ENCODE measurements around the gene MMP17. TPM values are rescaled to one million over a fixed set of nuclear protein-coding genes. Genes with fewer than 3 reads are reported as not detected.

MMP17 gene
- polyA plus RNA-seq, 2 donors, result 1.8 to 2.0 TPM

GRCh38 chr12:131862600-131862993 lies 34.4 kb downstream of the MMP17 start:
- H3K4me1 ChIP-seq (ENCODE audit: control insufficient read depth in 2 of 2, insufficient read depth in 2 of 2, low read length in 1 of 2), result peaks cover 0 to 14% of the 10 kb centered on the region in 2 donors
- H3K27ac ChIP-seq (ENCODE audit: low read depth in 2 of 2, low read length in 1 of 2), result no peak overlapping the region
- 65 to 69% methylated on average over 14 of the region's 14 CpGs for WGBS, 2 donors
- H3K4me3 ChIP-seq (ENCODE audit: low read depth in 1 of 2, low read length in 2 of 2), result no peak overlapping the region
- H3K27me3 ChIP-seq (ENCODE audit: control insufficient read depth in 1 of 2, insufficient read depth in 2 of 2, low read length in 2 of 2), result no peaks in the 10 kb centered on the region
- H3K36me3 ChIP-seq (ENCODE audit: control insufficient read depth in 2 of 2, insufficient read depth in 2 of 2, low read length in 1 of 2), result no peaks in the 10 kb centered on the region
- H3K9me3 ChIP-seq (ENCODE audit: control insufficient read depth in 2 of 2, insufficient read depth in 1 of 2, low read depth in 1 of 2, low read length in 1 of 2), result no peaks in the 10 kb centered on the region

GRCh38 chr12:131862994-131863710 lies 35.0 kb downstream of the MMP17 start:
- WGBS, 2 donors, result 36 to 39% methylated on average over 20 of the region's 20 CpGs
- Histone ChIP-seq H3K27me3 (ENCODE audit: control insufficient read depth in 1 of 2, insufficient read depth in 2 of 2, low read length in 2 of 2) (no peaks in the 10 kb centered on the region), H3K4me1 (ENCODE audit: control insufficient read depth in 2 of 2, insufficient read depth in 2 of 2, low read length in 1 of 2) (peaks cover 0 to 14% of the 10 kb centered on the region in 2 donors), H3K36me3 (ENCODE audit: control insufficient read depth in 2 of 2, insufficient read depth in 2 of 2, low read length in 1 of 2) (no peaks in the 10 kb centered on the region), H3K4me3 (ENCODE audit: low read depth in 1 of 2, low read length in 2 of 2) (no peak overlapping the region), H3K9me3 (ENCODE audit: control insufficient read depth in 2 of 2, insufficient read depth in 1 of 2, low read depth in 1 of 2, low read length in 1 of 2) (no peaks in the 10 kb centered on the region), H3K27ac (ENCODE audit: low read depth in 2 of 2, low read length in 1 of 2) (no peak overlapping the region)

- H3K9me3 ChIP-seq (ENCODE audit: control insufficient read depth in 2 of 2, insufficient read depth in 1 of 2, low read depth in 1 of 2, low read length in 1 of 2), result no peaks in the 10 kb centered on the region
- no peak overlapping the region for H3K27ac ChIP-seq (ENCODE audit: low read depth in 2 of 2, low read length in 1 of 2)
- no peaks in the 10 kb centered on the region for H3K27me3 ChIP-seq (ENCODE audit: control insufficient read depth in 1 of 2, insufficient read depth in 2 of 2, low read length in 2 of 2)
- no peaks in the 10 kb centered on the region for H3K36me3 ChIP-seq (ENCODE audit: control insufficient read depth in 2 of 2, insufficient read depth in 2 of 2, low read length in 1 of 2)
- WGBS, 2 donors, result 48 to 57% methylated on average over 24 of the region's 24 CpGs
- H3K4me3 ChIP-seq (ENCODE audit: low read depth in 1 of 2, low read length in 2 of 2), result no peak overlapping the region
- peaks cover 0 to 14% of the 10 kb centered on the region in 2 donors for H3K4me1 ChIP-seq (ENCODE audit: control insufficient read depth in 2 of 2, insufficient read depth in 2 of 2, low read length in 1 of 2)
Observed at GRCh38 chr12:131863711-131864396, 35.7 kb downstream of the MMP17 start.

- 67 to 80% methylated on average over 8 of the region's 8 CpGs for WGBS, 2 donors
- Histone ChIP-seq H3K27me3 (ENCODE audit: control insufficient read depth in 1 of 2, insufficient read depth in 2 of 2, low read length in 2 of 2) (no peaks in the 10 kb centered on the region), H3K9me3 (ENCODE audit: control insufficient read depth in 2 of 2, insufficient read depth in 1 of 2, low read depth in 1 of 2, low read length in 1 of 2) (no peaks in the 10 kb centered on the region), H3K27ac (ENCODE audit: low read depth in 2 of 2, low read length in 1 of 2) (no peak overlapping the region), H3K36me3 (ENCODE audit: control insufficient read depth in 2 of 2, insufficient read depth in 2 of 2, low read length in 1 of 2) (no peaks in the 10 kb centered on the region), H3K4me3 (ENCODE audit: low read depth in 1 of 2, low read length in 2 of 2) (no peak overlapping the region), H3K4me1 (ENCODE audit: control insufficient read depth in 2 of 2, insufficient read depth in 2 of 2, low read length in 1 of 2) (peaks cover 0 to 14% of the 10 kb centered on the region in 2 donors)
Observed at GRCh38 chr12:131864469-131864868, 36.3 kb downstream of the MMP17 start.

GRCh38 chr12:131865180-131865875 lies 37.1 kb downstream of the MMP17 start:
- no peak overlapping the region for H3K4me3 ChIP-seq (ENCODE audit: low read depth in 1 of 2, low read length in 2 of 2)
- H3K27me3 ChIP-seq (ENCODE audit: control insufficient read depth in 1 of 2, insufficient read depth in 2 of 2, low read length in 2 of 2), result no peaks in the 10 kb centered on the region
- H3K27ac ChIP-seq (ENCODE audit: low read depth in 2 of 2, low read length in 1 of 2), result no peak overlapping the region
- no peaks in the 10 kb centered on the region for H3K36me3 ChIP-seq (ENCODE audit: control insufficient read depth in 2 of 2, insufficient read depth in 2 of 2, low read length in 1 of 2)
- H3K4me1 ChIP-seq (ENCODE audit: control insufficient read depth in 2 of 2, insufficient read depth in 2 of 2, low read length in 1 of 2), result peaks cover 0 to 14% of the 10 kb centered on the region in 2 donors
- 80 to 82% methylated on average over 20 of the region's 20 CpGs for WGBS, 2 donors
- no peaks in the 10 kb centered on the region for H3K9me3 ChIP-seq (ENCODE audit: control insufficient read depth in 2 of 2, insufficient read depth in 1 of 2, low read depth in 1 of 2, low read length in 1 of 2)

- Histone ChIP-seq H3K27me3 (ENCODE audit: control insufficient read depth in 1 of 2, insufficient read depth in 2 of 2, low read length in 2 of 2) (no peaks in the 10 kb centered on the region), H3K36me3 (ENCODE audit: control insufficient read depth in 2 of 2, insufficient read depth in 2 of 2, low read length in 1 of 2) (no peaks in the 10 kb centered on the region), H3K4me1 (ENCODE audit: control insufficient read depth in 2 of 2, insufficient read depth in 2 of 2, low read length in 1 of 2) (peaks cover 2 to 16% of the 10 kb centered on the region in 2 donors), H3K27ac (ENCODE audit: low read depth in 2 of 2, low read length in 1 of 2) (no peak overlapping the region), H3K4me3 (ENCODE audit: low read depth in 1 of 2, low read length in 2 of 2) (no peak overlapping the region), H3K9me3 (ENCODE audit: control insufficient read depth in 2 of 2, insufficient read depth in 1 of 2, low read depth in 1 of 2, low read length in 1 of 2) (no peaks in the 10 kb centered on the region)
- 84 to 85% methylated on average over 10 of the region's 10 CpGs for WGBS, 2 donors
Observed at GRCh38 chr12:131867471-131867870, 39.3 kb downstream of the MMP17 start.

- no peak overlapping the region for H3K27ac ChIP-seq (ENCODE audit: low read depth in 2 of 2, low read length in 1 of 2)
- 79 to 81% methylated on average over 24 to 28 of the region's 28 CpGs for WGBS, 2 donors
- no peaks in the 10 kb centered on the region for H3K9me3 ChIP-seq (ENCODE audit: control insufficient read depth in 2 of 2, insufficient read depth in 1 of 2, low read depth in 1 of 2, low read length in 1 of 2)
- peaks cover 2 to 19% of the 10 kb centered on the region in 2 donors for H3K4me1 ChIP-seq (ENCODE audit: control insufficient read depth in 2 of 2, insufficient read depth in 2 of 2, low read length in 1 of 2)
- no peaks in the 10 kb centered on the region for H3K27me3 ChIP-seq (ENCODE audit: control insufficient read depth in 1 of 2, insufficient read depth in 2 of 2, low read length in 2 of 2)
- no peak overlapping the region for H3K4me3 ChIP-seq (ENCODE audit: low read depth in 1 of 2, low read length in 2 of 2)
- H3K36me3 ChIP-seq (ENCODE audit: control insufficient read depth in 2 of 2, insufficient read depth in 2 of 2, low read length in 1 of 2), result no peaks in the 10 kb centered on the region
Observed at GRCh38 chr12:131867891-131868675, 39.9 kb downstream of the MMP17 start.

GRCh38 chr12:131869871-131870418 lies 41.8 kb downstream of the MMP17 start:
- no peak overlapping the region for H3K4me3 ChIP-seq (ENCODE audit: low read depth in 1 of 2, low read length in 2 of 2)
- H3K9me3 ChIP-seq (ENCODE audit: control insufficient read depth in 2 of 2, insufficient read depth in 1 of 2, low read depth in 1 of 2, low read length in 1 of 2), result no peaks in the 10 kb centered on the region
- no peaks in the 10 kb centered on the region for H3K36me3 ChIP-seq (ENCODE audit: control insufficient read depth in 2 of 2, insufficient read depth in 2 of 2, low read length in 1 of 2)
- no peak overlapping the region for H3K27ac ChIP-seq (ENCODE audit: low read depth in 2 of 2, low read length in 1 of 2)
- H3K27me3 ChIP-seq (ENCODE audit: control insufficient read depth in 1 of 2, insufficient read depth in 2 of 2, low read length in 2 of 2), result no peaks in the 10 kb centered on the region
- 62 to 63% methylated on average over 16 of the region's 16 CpGs for WGBS, 2 donors
- H3K4me1 ChIP-seq (ENCODE audit: control insufficient read depth in 2 of 2, insufficient read depth in 2 of 2, low read length in 1 of 2), result peaks cover 2 to 12% of the 10 kb centered on the region in 2 donors

- H3K27ac ChIP-seq (ENCODE audit: low read depth in 2 of 2, low read length in 1 of 2), result peak overlapping the region; percentile 9 to 58
- 92 to 93% methylated on average over 6 of the region's 6 CpGs for WGBS, 2 donors
Observed at GRCh38 chr12:131871677-131872076, 43.5 kb downstream of the MMP17 start.

More at GRCh38 chr12:131871677-131872076, 43.5 kb downstream of the MMP17 start:
- no peaks in the 10 kb centered on the region for H3K36me3 ChIP-seq (ENCODE audit: control insufficient read depth in 2 of 2, insufficient read depth in 2 of 2, low read length in 1 of 2)
- no peaks in the 10 kb centered on the region for H3K27me3 ChIP-seq (ENCODE audit: control insufficient read depth in 1 of 2, insufficient read depth in 2 of 2, low read length in 2 of 2)
- no peak overlapping the region for H3K4me3 ChIP-seq (ENCODE audit: low read depth in 1 of 2, low read length in 2 of 2)
- peaks cover 2 to 12% of the 10 kb centered on the region in 2 donors for H3K4me1 ChIP-seq (ENCODE audit: control insufficient read depth in 2 of 2, insufficient read depth in 2 of 2, low read length in 1 of 2)
- H3K9me3 ChIP-seq (ENCODE audit: control insufficient read depth in 2 of 2, insufficient read depth in 1 of 2, low read depth in 1 of 2, low read length in 1 of 2), result no peaks in the 10 kb centered on the region
